Putamen (tissue), 1 donor: ENCODE data around the gene SERPINA5.
A peak's percentile ranks its signal among the peaks of the same experiment; 100 is the strongest.
"Not testable (repeated sequence)": the region's sequence is repeated elsewhere in the genome, so short reads cannot be mapped to it uniquely, and the experiment has no call there.

Experiments
- DNase-seq: peaks from one replicate; pipeline ENCODE4 v3.0.0-alpha.2; 2016; ENCODE audit warnings: low spot score

Gene SERPINA5

GRCh38 chr14:94598816-94599655 is 17.8 kb downstream of the SERPINA5 start:
- peak; percentile 52 for DNase-seq

- DNase-seq: no peak
Measured at GRCh38 chr14:94599656-94600004, 18.4 kb downstream of the SERPINA5 start.

GRCh38 chr14:94600148-94600545 is 18.9 kb downstream of the SERPINA5 start:
- no peak for DNase-seq

GRCh38 chr14:94601884-94602391 is 20.7 kb downstream of the SERPINA5 start:
- peak; percentile 8 for DNase-seq

- DNase-seq: no peak
Measured at GRCh38 chr14:94602722-94603121, 21.5 kb downstream of the SERPINA5 start.

- no peak for DNase-seq
Measured at GRCh38 chr14:94605361-94605760, 24.1 kb downstream of the SERPINA5 start.

- not testable (repeated sequence) for DNase-seq
Measured at GRCh38 chr14:94608966-94609365, 27.7 kb downstream of the SERPINA5 start.

GRCh38 chr14:94611179-94611578 is 30.0 kb downstream of the SERPINA5 start:
- DNase-seq: no peak

- DNase-seq: no peak
Measured at GRCh38 chr14:94612174-94612573, 30.9 kb downstream of the SERPINA5 start, which contains the start of gene SERPINA3. TSS of gene SERPINA3 (plus strand) at chr14:94612391. CDS start at chr14:94614442, 2,051 bp downstream.

- DNase-seq: no peak
Measured at GRCh38 chr14:94612580-94613554, 31.6 kb downstream of the SERPINA5 start.

GRCh38 chr14:94613720-94614644 is 32.8 kb downstream of the SERPINA5 start:
- no peak for DNase-seq

GRCh38 chr14:94614802-94615201 is 33.6 kb downstream of the SERPINA5 start:
- no peak for DNase-seq

GRCh38 chr14:94615254-94615653 is 34.0 kb downstream of the SERPINA5 start:
- DNase-seq: no peak

- DNase-seq: no peak
Measured at GRCh38 chr14:94615823-94616570, 34.8 kb downstream of the SERPINA5 start.

- no peak for DNase-seq
Measured at GRCh38 chr14:94617366-94617941, 36.2 kb downstream of the SERPINA5 start.

GRCh38 chr14:94617988-94618822 is 37.0 kb downstream of the SERPINA5 start:
- DNase-seq: no peak

GRCh38 chr14:94619297-94619696 is 38.1 kb downstream of the SERPINA5 start:
- no peak for DNase-seq

- DNase-seq: no peak
Measured at GRCh38 chr14:94620597-94620996, 39.4 kb downstream of the SERPINA5 start.
